Measurements from ENCODE around the gene SUPT6H.
"Not testable (repeated sequence)": the region's sequence is repeated elsewhere in the genome, so short reads cannot be mapped to it uniquely, and the experiment has no call there.

Gene SUPT6H

GRCh38 chr17:28719021-28719433 lies 57.0 kb downstream of the SUPT6H start:
- TF ChIP-seq ZNF70 (CRISPR knock-in tag; IDR thresholded peaks at IDR 0.05): no peak
- TF ChIP-seq OSR1 (CRISPR knock-in tag; IDR thresholded peaks at IDR 0.05): no peak
- TF ChIP-seq GLIS3 (CRISPR knock-in tag; IDR thresholded peaks at IDR 0.05): no peak
- TF ChIP-seq ZC3H10 (CRISPR knock-in tag; IDR thresholded peaks at IDR 0.05): no peak
- no peak for TF ChIP-seq ZNF8 (CRISPR knock-in tag; IDR thresholded peaks at IDR 0.05)
- ATAC-seq: no peak

DNA sequence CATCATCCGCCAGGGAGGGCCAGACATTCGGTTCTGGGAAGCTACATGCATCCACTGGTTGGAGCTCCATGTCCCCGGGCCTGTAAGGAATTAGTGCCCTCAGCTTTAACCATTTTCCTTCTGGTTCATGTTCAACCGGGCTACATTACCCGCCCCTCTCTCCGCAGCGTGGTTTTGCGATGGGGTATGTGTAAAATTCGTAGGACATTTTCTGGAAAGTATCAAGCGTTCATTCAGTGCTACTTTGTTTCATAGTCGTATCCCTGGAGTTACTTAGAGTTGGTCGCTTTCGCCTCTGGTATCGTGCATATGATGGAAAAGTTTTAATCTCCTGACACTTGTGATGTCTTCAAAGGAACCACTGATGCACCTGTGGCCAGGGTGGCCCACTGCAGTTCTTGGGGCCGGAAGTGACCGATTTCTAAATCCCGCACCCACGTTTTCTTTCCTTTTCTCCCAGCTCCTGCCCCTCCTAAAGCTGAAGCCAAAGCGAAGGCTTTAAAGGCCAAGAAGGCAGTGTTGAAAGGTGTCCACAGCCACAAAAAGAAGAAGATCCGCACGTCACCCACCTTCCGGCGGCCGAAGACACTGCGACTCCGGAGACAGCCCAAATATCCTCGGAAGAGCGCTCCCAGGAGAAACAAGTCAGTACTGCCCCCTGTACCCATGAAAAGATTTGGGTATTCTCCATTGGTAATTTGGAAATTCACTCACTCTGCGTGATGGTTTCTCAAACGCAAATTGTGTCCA lies 58.4 kb downstream of the SUPT6H start:
- no peak for TF ChIP-seq PATZ1 (CRISPR knock-in tag; IDR thresholded peaks at IDR 0.05; ENCODE audit: borderline replicate concordance)
- no peak for TF ChIP-seq GLIS3 (CRISPR knock-in tag; IDR thresholded peaks at IDR 0.05)
- no peak for TF ChIP-seq ZC3H10 (CRISPR knock-in tag; IDR thresholded peaks at IDR 0.05)
- no peak for TF ChIP-seq ZFP3 (CRISPR knock-in tag; IDR thresholded peaks at IDR 0.05)
- TF ChIP-seq POU6F1 (CRISPR knock-in tag; IDR thresholded peaks at IDR 0.05; ENCODE audit: borderline replicate concordance, low read depth): no peak
- TF ChIP-seq OSR1 (CRISPR knock-in tag; IDR thresholded peaks at IDR 0.05): no peak

GRCh38 chr17:28720997-28721329 lies 59.0 kb downstream of the SUPT6H start:
- ATAC-seq: not testable (repeated sequence)

More for the DNA sequence above, 58.4 kb downstream of the SUPT6H start:
- ATAC-seq: no peak

- no peak for ATAC-seq
- TF ChIP-seq ZNF565 (CRISPR knock-in tag; conservative IDR thresholded peaks at IDR 0.05; ENCODE audit: low read depth) (no peak), ISL1 (CRISPR knock-in tag; IDR thresholded peaks at IDR 0.05) (no peak), ARNTL (CRISPR knock-in tag; IDR thresholded peaks at IDR 0.05; ENCODE audit: borderline replicate concordance, low read depth) (no peak), OSR1 (CRISPR knock-in tag; IDR thresholded peaks at IDR 0.05) (no peak), TCF4 (CRISPR knock-in tag; IDR thresholded peaks at IDR 0.05; ENCODE audit: borderline replicate concordance) (no peak), ZNF70 (CRISPR knock-in tag; IDR thresholded peaks at IDR 0.05) (no peak), ZC3H10 (CRISPR knock-in tag; IDR thresholded peaks at IDR 0.05) (no peak), SNAI2 (CRISPR knock-in tag; IDR thresholded peaks at IDR 0.05) (no peak), BACH2 (CRISPR knock-in tag; IDR thresholded peaks at IDR 0.05; ENCODE audit: borderline replicate concordance) (no peak), PATZ1 (CRISPR knock-in tag; IDR thresholded peaks at IDR 0.05; ENCODE audit: borderline replicate concordance) (no peak), RARB (CRISPR knock-in tag; IDR thresholded peaks at IDR 0.05) (no peak), POU6F1 (CRISPR knock-in tag; IDR thresholded peaks at IDR 0.05; ENCODE audit: borderline replicate concordance, low read depth) (no peak)
- TF ChIP-seq, protein P1, sequence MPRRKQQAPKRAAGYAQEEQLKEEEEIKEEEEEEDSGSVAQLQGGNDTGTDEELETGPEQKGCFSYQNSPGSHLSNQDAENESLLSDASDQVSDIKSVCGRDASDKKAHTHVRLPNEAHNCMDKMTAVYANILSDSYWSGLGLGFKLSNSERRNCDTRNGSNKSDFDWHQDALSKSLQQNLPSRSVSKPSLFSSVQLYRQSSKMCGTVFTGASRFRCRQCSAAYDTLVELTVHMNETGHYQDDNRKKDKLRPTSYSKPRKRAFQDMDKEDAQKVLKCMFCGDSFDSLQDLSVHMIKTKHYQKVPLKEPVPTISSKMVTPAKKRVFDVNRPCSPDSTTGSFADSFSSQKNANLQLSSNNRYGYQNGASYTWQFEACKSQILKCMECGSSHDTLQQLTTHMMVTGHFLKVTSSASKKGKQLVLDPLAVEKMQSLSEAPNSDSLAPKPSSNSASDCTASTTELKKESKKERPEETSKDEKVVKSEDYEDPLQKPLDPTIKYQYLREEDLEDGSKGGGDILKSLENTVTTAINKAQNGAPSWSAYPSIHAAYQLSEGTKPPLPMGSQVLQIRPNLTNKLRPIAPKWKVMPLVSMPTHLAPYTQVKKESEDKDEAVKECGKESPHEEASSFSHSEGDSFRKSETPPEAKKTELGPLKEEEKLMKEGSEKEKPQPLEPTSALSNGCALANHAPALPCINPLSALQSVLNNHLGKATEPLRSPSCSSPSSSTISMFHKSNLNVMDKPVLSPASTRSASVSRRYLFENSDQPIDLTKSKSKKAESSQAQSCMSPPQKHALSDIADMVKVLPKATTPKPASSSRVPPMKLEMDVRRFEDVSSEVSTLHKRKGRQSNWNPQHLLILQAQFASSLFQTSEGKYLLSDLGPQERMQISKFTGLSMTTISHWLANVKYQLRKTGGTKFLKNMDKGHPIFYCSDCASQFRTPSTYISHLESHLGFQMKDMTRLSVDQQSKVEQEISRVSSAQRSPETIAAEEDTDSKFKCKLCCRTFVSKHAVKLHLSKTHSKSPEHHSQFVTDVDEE (CRISPR knock-in tag; IDR thresholded peaks at IDR 0.05): no peak
- TF ChIP-seq, protein P2, sequence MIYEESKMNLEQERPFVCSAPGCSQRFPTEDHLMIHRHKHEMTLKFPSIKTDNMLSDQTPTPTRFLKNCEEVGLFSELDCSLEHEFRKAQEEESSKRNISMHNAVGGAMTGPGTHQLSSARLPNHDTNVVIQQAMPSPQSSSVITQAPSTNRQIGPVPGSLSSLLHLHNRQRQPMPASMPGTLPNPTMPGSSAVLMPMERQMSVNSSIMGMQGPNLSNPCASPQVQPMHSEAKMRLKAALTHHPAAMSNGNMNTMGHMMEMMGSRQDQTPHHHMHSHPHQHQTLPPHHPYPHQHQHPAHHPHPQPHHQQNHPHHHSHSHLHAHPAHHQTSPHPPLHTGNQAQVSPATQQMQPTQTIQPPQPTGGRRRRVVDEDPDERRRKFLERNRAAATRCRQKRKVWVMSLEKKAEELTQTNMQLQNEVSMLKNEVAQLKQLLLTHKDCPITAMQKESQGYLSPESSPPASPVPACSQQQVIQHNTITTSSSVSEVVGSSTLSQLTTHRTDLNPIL (CRISPR knock-in tag; IDR thresholded peaks at IDR 0.05; ENCODE audit: low read depth): no peak
Measured at GRCh38 chr17:28722417-28723158, 60.6 kb downstream of the SUPT6H start.
